Duodenal mucosa (tissue), 2 donors: Measurements from ENCODE around the gene CREG2.

Source experiments
- H3K27ac ChIP-seq: one replicate; pipeline ENCODE4 v1.7.0; 2013; ENCODE audit warnings: low read depth, low read length
- H3K27me3 ChIP-seq, 2 donors: one replicate each; pipeline ENCODE4 v1.7.0; 2013; ENCODE audit warnings: low read length in 2 of 2, control low read depth in 1 of 2; ENCODE audit not compliant: insufficient read depth in 2 of 2, control insufficient read depth in 1 of 2
- H3K36me3 ChIP-seq, 2 donors: one replicate each; pipeline ENCODE4 v1.7.0; 2013; ENCODE audit warnings: low read length in 2 of 2, control low read depth in 1 of 2; ENCODE audit not compliant: insufficient read depth in 2 of 2, control insufficient read depth in 1 of 2
- H3K4me1 ChIP-seq, 2 donors: one replicate each; pipeline ENCODE4 v1.7.0; 2013; ENCODE audit warnings: low read length in 2 of 2, control low read depth in 1 of 2; ENCODE audit not compliant: insufficient read depth in 2 of 2, control insufficient read depth in 1 of 2
- H3K4me3 ChIP-seq, 2 donors: one replicate each; pipeline ENCODE4 v1.7.0; 2013; ENCODE audit warnings: low read length in 2 of 2, low read depth in 1 of 2
- H3K9ac ChIP-seq, 2 donors: one replicate each; pipeline ENCODE4 v1.7.0; 2013; ENCODE audit warnings: low read length in 2 of 2, low read depth in 1 of 2
- H3K9me3 ChIP-seq, 2 donors: one replicate each; pipeline ENCODE4 v1.7.0; 2013; ENCODE audit warnings: low read length in 2 of 2, control low read depth in 1 of 2; ENCODE audit not compliant: control insufficient read depth in 1 of 2

The CREG2 gene

GRCh38 chr2:101387151-101387834 lies at the start of gene CREG2:
TSS of gene CREG2 (minus strand) at chr2:101387503. CDS start at chr2:101387457, 46 bp downstream.
- Histone ChIP-seq H3K36me3 (no peaks in the 10 kb centered on the region), H3K27me3 (peaks cover 29 to 38% of the 10 kb centered on the region in 2 donors), H3K9ac (no peak within 1 kb of the TSS), H3K4me3 (peak within 1 kb of the TSS; percentile 52 to 59), H3K27ac (no peak within 1 kb of the TSS), H3K4me1 (peaks cover 4 to 11% of the 10 kb centered on the region in 2 donors), H3K9me3 (no peaks in the 10 kb centered on the region)

GRCh38 chr2:101435001-101435862 lies 47.9 kb upstream of the CREG2 start:
- Histone ChIP-seq H3K4me1 (no peaks in the 10 kb centered on the region), H3K9me3 (no peaks in the 10 kb centered on the region), H3K9ac (no peak overlapping the region), H3K27ac (no peak overlapping the region), H3K4me3 (no peak overlapping the region), H3K27me3 (no peaks in the 10 kb centered on the region), H3K36me3 (no peaks in the 10 kb centered on the region)

GRCh38 chr2:101433465-101433864 lies 46.2 kb upstream of the CREG2 start:
- no peaks in the 10 kb centered on the region for H3K9me3 ChIP-seq
- H3K27ac ChIP-seq, result no peak overlapping the region
- no peaks in the 10 kb centered on the region for H3K27me3 ChIP-seq
- H3K36me3 ChIP-seq, result no peaks in the 10 kb centered on the region
- no peak overlapping the region for H3K9ac ChIP-seq
- H3K4me3 ChIP-seq, result no peak overlapping the region
- H3K4me1 ChIP-seq, result no peaks in the 10 kb centered on the region

- Histone ChIP-seq H3K36me3 (no peaks in the 10 kb centered on the region), H3K9ac (no peak overlapping the region), H3K27ac (no peak overlapping the region), H3K9me3 (no peaks in the 10 kb centered on the region), H3K4me3 (no peak overlapping the region), H3K27me3 (no peaks in the 10 kb centered on the region), H3K4me1 (no peaks in the 10 kb centered on the region)
Measured at GRCh38 chr2:101432411-101433181, 45.3 kb upstream of the CREG2 start.

- no peak overlapping the region for H3K4me3 ChIP-seq
- H3K27ac ChIP-seq, result no peak overlapping the region
- H3K9ac ChIP-seq, result no peak overlapping the region
- H3K4me1 ChIP-seq, result no peaks in the 10 kb centered on the region
- no peaks in the 10 kb centered on the region for H3K9me3 ChIP-seq
- no peaks in the 10 kb centered on the region for H3K36me3 ChIP-seq
- H3K27me3 ChIP-seq, result no peaks in the 10 kb centered on the region
Measured at GRCh38 chr2:101431486-101431885, 44.2 kb upstream of the CREG2 start.

GRCh38 chr2:101430156-101430555 lies 42.9 kb upstream of the CREG2 start:
- Histone ChIP-seq H3K36me3 (no peaks in the 10 kb centered on the region), H3K4me3 (no peak overlapping the region), H3K27me3 (no peaks in the 10 kb centered on the region), H3K27ac (no peak overlapping the region), H3K9me3 (no peaks in the 10 kb centered on the region), H3K4me1 (no peaks in the 10 kb centered on the region), H3K9ac (no peak overlapping the region)

GRCh38 chr2:101429453-101429852 lies 42.1 kb upstream of the CREG2 start:
- Histone ChIP-seq H3K27me3 (no peaks in the 10 kb centered on the region), H3K27ac (no peak overlapping the region)

GRCh38 chr2:101428422-101429176 lies 41.3 kb upstream of the CREG2 start:
- no peak overlapping the region for H3K9ac ChIP-seq
- no peaks in the 10 kb centered on the region for H3K36me3 ChIP-seq
- H3K27ac ChIP-seq, result no peak overlapping the region
- no peaks in the 10 kb centered on the region for H3K9me3 ChIP-seq
- H3K4me1 ChIP-seq, result no peaks in the 10 kb centered on the region
- H3K4me3 ChIP-seq, result no peak overlapping the region
- no peaks in the 10 kb centered on the region for H3K27me3 ChIP-seq

More at GRCh38 chr2:101429453-101429852, 42.1 kb upstream of the CREG2 start:
- H3K4me1 ChIP-seq, result no peaks in the 10 kb centered on the region
- no peak overlapping the region for H3K4me3 ChIP-seq
- no peaks in the 10 kb centered on the region for H3K36me3 ChIP-seq
- H3K9ac ChIP-seq, result no peak overlapping the region
- no peaks in the 10 kb centered on the region for H3K9me3 ChIP-seq

GRCh38 chr2:101427743-101428142 lies 40.4 kb upstream of the CREG2 start:
- Histone ChIP-seq H3K4me1 (no peaks in the 10 kb centered on the region), H3K27ac (no peak overlapping the region), H3K4me3 (no peak overlapping the region), H3K9me3 (no peaks in the 10 kb centered on the region), H3K27me3 (no peaks in the 10 kb centered on the region), H3K36me3 (no peaks in the 10 kb centered on the region), H3K9ac (no peak overlapping the region)
